ENCODE results near the gene CNTNAP2. TPM values are rescaled to one million over a fixed set of nuclear protein-coding genes. Genes with fewer than 3 reads are reported as not detected.

CNTNAP2 gene
- total and polyA plus RNA-seq, 7 donors = 0.60 to 2.4 (median 1.7) TPM

DNA sequence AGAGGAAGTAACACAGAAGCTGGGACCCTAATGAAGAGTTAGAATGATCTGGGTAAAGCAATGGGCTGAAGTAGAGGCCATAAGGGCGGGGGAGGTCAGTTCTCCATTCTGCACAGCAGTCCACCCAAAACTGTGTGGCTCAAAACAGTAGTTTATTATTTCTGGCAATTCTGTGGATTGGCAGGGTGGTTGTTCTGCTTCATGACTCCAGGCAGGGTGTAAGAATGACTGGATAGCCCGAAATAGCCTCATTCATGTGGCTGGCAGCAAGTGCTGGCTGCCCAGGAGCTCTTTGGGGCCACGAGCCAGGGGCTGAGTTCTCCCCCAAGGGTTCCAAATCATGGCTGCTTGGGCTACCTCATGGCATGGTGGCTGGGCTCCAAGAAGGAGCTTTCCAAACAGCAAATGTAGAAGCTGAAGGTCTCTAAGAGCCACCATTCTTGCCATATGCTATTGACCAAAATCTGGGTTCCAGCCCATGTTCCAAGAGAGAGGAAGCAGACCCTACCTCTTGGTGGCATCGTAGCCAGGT, 2158.8 kb downstream of the CNTNAP2 start:
- no peaks in the 10 kb centered on the region for H3K27me3 ChIP-seq
- intact Hi-C loops (cut with DNase I) = no loop called here

DNA sequence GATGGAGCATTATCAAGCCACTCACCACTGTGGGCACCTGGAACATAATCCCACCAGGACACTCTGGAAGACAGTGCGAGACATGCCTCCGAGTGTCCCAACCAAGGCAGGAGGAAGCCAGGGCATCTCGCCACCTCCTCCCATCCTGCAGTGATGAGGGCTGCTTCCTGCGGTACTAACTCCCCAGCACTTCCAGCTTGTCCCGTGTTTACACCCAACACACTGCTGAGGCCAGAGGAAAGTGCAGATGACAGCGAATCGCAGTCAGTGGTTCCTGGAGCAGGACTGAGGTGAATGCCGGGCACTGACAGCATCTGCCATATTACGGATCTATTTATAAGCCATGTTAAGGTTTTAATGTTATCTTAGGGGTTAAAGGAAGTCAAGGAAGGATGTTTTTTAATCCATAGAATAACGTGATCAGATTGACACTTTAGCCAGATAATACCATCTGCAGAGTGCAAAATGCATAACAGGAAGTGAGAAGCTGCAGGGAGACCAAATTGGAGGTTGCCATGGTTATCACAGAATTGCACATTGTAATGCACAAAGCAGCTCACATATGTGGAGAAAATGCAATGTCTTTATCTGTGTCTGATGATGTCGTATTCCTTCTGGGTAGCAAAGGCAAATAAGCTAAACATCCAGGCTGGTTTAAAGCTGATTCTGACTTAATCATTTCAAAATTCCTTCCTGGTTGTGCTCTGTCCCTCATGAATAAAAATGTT, 2159.9 kb downstream of the CNTNAP2 start:
- Histone ChIP-seq H3K4me1 (no peaks in the 10 kb centered on the region), H3K27ac (no peak overlapping the region), H3K36me3 (no peaks in the 10 kb centered on the region), H3K9me3 (no peaks in the 10 kb centered on the region), H3K4me3 (no peak overlapping the region), H3K27me3 (no peaks in the 10 kb centered on the region)
- no peak for DNase-seq
- TF ChIP-seq, protein P1, sequence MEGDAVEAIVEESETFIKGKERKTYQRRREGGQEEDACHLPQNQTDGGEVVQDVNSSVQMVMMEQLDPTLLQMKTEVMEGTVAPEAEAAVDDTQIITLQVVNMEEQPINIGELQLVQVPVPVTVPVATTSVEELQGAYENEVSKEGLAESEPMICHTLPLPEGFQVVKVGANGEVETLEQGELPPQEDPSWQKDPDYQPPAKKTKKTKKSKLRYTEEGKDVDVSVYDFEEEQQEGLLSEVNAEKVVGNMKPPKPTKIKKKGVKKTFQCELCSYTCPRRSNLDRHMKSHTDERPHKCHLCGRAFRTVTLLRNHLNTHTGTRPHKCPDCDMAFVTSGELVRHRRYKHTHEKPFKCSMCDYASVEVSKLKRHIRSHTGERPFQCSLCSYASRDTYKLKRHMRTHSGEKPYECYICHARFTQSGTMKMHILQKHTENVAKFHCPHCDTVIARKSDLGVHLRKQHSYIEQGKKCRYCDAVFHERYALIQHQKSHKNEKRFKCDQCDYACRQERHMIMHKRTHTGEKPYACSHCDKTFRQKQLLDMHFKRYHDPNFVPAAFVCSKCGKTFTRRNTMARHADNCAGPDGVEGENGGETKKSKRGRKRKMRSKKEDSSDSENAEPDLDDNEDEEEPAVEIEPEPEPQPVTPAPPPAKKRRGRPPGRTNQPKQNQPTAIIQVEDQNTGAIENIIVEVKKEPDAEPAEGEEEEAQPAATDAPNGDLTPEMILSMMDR (IDR thresholded peaks at IDR 0.05) = no peak
- TF ChIP-seq POLR2A (IDR thresholded peaks at IDR 0.05) (no peak), EP300 (IDR thresholded peaks at IDR 0.05) (no peak), POLR2AphosphoS5 (IDR thresholded peaks at IDR 0.05) (no peak)
- intact Hi-C loops (cut with DNase I) = no loop called here
- 74 to 80% methylated on average over 11 of the region's 11 CpGs for WGBS, 2 donors

More for the DNA sequence above, 2158.8 kb downstream of the CNTNAP2 start:
- Histone ChIP-seq H3K4me3 (no peak overlapping the region), H3K27ac (no peak overlapping the region), H3K9me3 (no peaks in the 10 kb centered on the region), H3K4me1 (no peaks in the 10 kb centered on the region), H3K36me3 (no peaks in the 10 kb centered on the region)
- no peak for DNase-seq
- WGBS, 2 donors = 82 to 85% methylated on average over 4 of the region's 4 CpGs
- TF ChIP-seq POLR2A (IDR thresholded peaks at IDR 0.05) = no peak
- TF ChIP-seq EP300 (IDR thresholded peaks at IDR 0.05) = no peak

DNA sequence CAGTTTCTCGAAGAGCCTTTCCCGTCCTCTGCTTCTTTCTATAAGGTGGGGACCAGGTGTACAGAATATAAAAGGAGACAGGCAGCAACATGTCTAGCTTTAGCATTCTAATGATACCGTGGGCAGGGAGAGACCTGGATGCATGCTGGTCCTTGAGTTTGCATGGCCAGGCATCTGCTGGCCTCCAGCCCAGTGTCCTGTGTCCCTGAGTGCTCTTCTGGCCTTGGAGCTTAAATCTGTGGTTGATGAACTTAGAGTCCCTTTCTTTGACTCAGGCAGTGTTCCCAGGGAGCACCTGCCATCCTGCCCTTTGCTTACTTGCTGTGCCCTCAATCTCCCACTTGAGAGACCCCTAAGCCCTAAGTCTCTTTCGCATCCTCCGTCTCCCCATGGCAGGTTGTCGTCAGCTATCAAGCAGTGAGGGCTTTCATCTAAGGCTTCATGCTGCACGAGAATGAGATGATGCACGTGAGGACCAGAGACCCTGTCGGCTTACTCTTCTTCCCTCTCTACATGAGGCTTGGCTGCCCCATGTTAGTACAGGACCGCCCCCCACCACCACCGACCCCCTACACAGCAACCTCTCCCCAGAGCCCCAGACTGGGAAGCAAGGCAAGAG, 2160.6 kb downstream of the CNTNAP2 start:
- Histone ChIP-seq H3K27me3 (no peaks in the 10 kb centered on the region), H3K27ac (no peak overlapping the region), H3K4me1 (no peaks in the 10 kb centered on the region), H3K4me3 (no peak overlapping the region), H3K36me3 (no peaks in the 10 kb centered on the region), H3K9me3 (no peaks in the 10 kb centered on the region)
- intact Hi-C loops (cut with DNase I) = no loop called here
- no peak for TF ChIP-seq EP300 (IDR thresholded peaks at IDR 0.05)
- 80 to 83% methylated on average over 11 of the region's 11 CpGs for WGBS, 2 donors
- no peak for DNase-seq

GRCh38 chr7:148286150-148286549, 2169.5 kb downstream of the CNTNAP2 start:
- peaks cover 0 to 2% (median 0%) of the 10 kb centered on the region in 4 donors for H3K9me3 ChIP-seq
- intact Hi-C loops (cut with DNase I) = no loop called here
- DNase-seq = no peak
- H3K4me3 ChIP-seq = no peak overlapping the region
- H3K36me3 ChIP-seq = no peaks in the 10 kb centered on the region
- H3K4me1 ChIP-seq = no peaks in the 10 kb centered on the region
- H3K27ac ChIP-seq = no peak overlapping the region
- WGBS, 2 donors = 7 to 12% methylated on average over 2 of the region's 2 CpGs
- H3K27me3 ChIP-seq = no peaks in the 10 kb centered on the region
- TF ChIP-seq EP300 (IDR thresholded peaks at IDR 0.05) = no peak
- TF ChIP-seq POLR2A (IDR thresholded peaks at IDR 0.05) = no peak
- TF ChIP-seq POLR2AphosphoS5 (IDR thresholded peaks at IDR 0.05) = no peak
- TF ChIP-seq, protein P1 (IDR thresholded peaks at IDR 0.05) = no peak

- no peaks in the 10 kb centered on the region for H3K4me1 ChIP-seq
- TF ChIP-seq POLR2A (IDR thresholded peaks at IDR 0.05) = no peak
- H3K27ac ChIP-seq = no peak overlapping the region
- intact Hi-C loops (cut with DNase I) = no loop called here
- H3K4me3 ChIP-seq = no peak overlapping the region
- WGBS, 2 donors = 54 to 100% methylated on average over 1 to 2 of the region's 2 CpGs
- H3K9me3 ChIP-seq = peaks cover 0 to 2% (median 0%) of the 10 kb centered on the region in 4 donors
- no peak for DNase-seq
- no peaks in the 10 kb centered on the region for H3K36me3 ChIP-seq
- no peaks in the 10 kb centered on the region for H3K27me3 ChIP-seq
Measured at GRCh38 chr7:148287538-148287937, 2170.9 kb downstream of the CNTNAP2 start.

- TF ChIP-seq POLR2AphosphoS5 (IDR thresholded peaks at IDR 0.05) = no peak
- TF ChIP-seq, protein P1 (IDR thresholded peaks at IDR 0.05) = no peak
- TF ChIP-seq EP300 (IDR thresholded peaks at IDR 0.05) = no peak
- no peak for TF ChIP-seq POLR2A (IDR thresholded peaks at IDR 0.05)
- H3K27me3 ChIP-seq = no peaks in the 10 kb centered on the region
- no peaks in the 10 kb centered on the region for H3K36me3 ChIP-seq
- no peak overlapping the region for H3K4me3 ChIP-seq
- H3K4me1 ChIP-seq = no peaks in the 10 kb centered on the region
- WGBS, 2 donors = 95 to 98% methylated on average over 1 of the region's 1 CpG
- intact Hi-C loops (cut with DNase I) = no loop called here
- DNase-seq = no peak
- no peak overlapping the region for H3K27ac ChIP-seq
- peaks cover 0 to under 1% (median 0%) of the 10 kb centered on the region in 4 donors for H3K9me3 ChIP-seq
Measured at GRCh38 chr7:148288592-148289151, 2172.1 kb downstream of the CNTNAP2 start.
